ENCODE data around the gene CEACAM3. TPM values are rescaled to one million over a fixed set of nuclear protein-coding genes. Genes with fewer than 3 reads are reported as not detected.

CEACAM3 gene
- polyA plus RNA-seq, 3 donors = 5.9 to 11.8 (median 11.3) TPM

Other genes starting within 250 kb of the CEACAM3 start
- gene CEACAM21, start 220.4 kb upstream of the CEACAM3 start, polyA plus RNA-seq = 1 to 10 TPM; 2.1 to 6.4 (median 4.1) TPM
- 10 to 100 TPM; 23.1 to 40.7 (median 27.5) TPM for gene CEACAM4, start 169.5 kb upstream of the CEACAM3 start, polyA plus RNA-seq
- not detected for gene CEACAM7, start 108.3 kb upstream of the CEACAM3 start, polyA plus RNA-seq
- gene CEACAM5, start 88.0 kb upstream of the CEACAM3 start, polyA plus RNA-seq = not detected
- gene CEACAM6, start 41.1 kb upstream of the CEACAM3 start, polyA plus RNA-seq = under 1 TPM in 1 of 3 donors, not detected in 2; 0.07 TPM
- gene LYPD4, start 48.1 kb downstream of the CEACAM3 start, polyA plus RNA-seq = not detected
- not detected for gene DMRTC2, start 48.5 kb downstream of the CEACAM3 start, polyA plus RNA-seq
- gene RPS19, start 63.7 kb downstream of the CEACAM3 start, polyA plus RNA-seq = 1,000 to 10,000 TPM; 1,234 to 2,117 (median 1,424) TPM
- 1 to 10 TPM; 1.9 to 2.7 (median 2.1) TPM for gene CD79A, start 80.7 kb downstream of the CEACAM3 start, polyA plus RNA-seq
- gene ARHGEF1, start 86.6 kb downstream of the CEACAM3 start, polyA plus RNA-seq = 100 to 1,000 TPM in 1 of 3 donors, 10 to 100 TPM in 2; 82.8 to 622 (median 95.5) TPM
- not detected for gene ERFL, start 131.9 kb downstream of the CEACAM3 start, polyA plus RNA-seq
- gene RABAC1, start 162.7 kb downstream of the CEACAM3 start, polyA plus RNA-seq = 100 to 1,000 TPM; 126 to 234 (median 202) TPM
- gene ATP1A3, start 197.6 kb downstream of the CEACAM3 start, polyA plus RNA-seq = under 1 TPM in 2 of 3 donors, not detected in 1; 0.07 to 0.10 TPM